ENCODE results near the gene SLC6A16.
"Not testable (repeated sequence)": the region's sequence is repeated elsewhere in the genome, so short reads cannot be mapped to it uniquely, and the experiment has no call there.

SLC6A16 gene

DNA sequence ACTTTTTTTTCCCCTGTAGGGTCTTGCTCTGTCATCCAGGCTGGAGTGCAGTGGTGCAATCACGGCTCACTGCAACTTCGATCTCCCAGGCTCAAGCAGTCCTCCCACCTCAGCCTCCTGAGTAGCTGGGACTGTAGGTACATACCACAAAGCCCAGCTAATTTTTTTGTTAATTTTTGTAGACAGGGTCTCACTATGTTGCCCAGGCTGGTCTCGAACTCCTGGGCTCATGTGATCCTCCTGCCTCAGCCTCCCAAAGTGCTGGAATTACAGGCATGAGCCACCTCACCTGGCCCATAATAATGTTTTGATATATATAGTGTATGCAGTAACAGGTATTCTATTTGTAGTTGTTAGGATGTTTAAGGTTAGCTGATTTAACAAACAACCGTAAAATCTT lies 6.2 kb upstream of the SLC6A16 start:
- not testable (repeated sequence) for DNase-seq (ENCODE audit: low read depth)

DNA sequence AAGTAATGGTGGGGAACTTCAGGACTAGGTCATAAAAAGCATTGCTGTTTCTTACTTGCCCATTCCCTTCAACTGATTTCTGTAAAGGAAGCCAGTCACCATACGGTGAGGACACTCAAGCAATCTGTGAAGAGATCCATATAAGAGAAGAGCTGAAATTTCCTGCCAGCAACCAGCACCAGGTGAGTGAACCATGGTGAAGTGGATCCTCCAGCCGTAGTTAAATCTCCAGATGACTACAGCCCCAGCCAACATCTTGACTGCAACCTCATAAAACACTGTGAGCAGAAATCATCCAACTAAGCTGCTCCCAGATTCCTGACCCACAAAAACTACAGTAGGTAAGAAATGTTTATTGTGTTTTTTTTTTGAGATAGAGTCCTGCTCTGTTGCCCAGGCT lies 3.8 kb upstream of the SLC6A16 start:
- no peak for DNase-seq (ENCODE audit: low read depth)

DNA sequence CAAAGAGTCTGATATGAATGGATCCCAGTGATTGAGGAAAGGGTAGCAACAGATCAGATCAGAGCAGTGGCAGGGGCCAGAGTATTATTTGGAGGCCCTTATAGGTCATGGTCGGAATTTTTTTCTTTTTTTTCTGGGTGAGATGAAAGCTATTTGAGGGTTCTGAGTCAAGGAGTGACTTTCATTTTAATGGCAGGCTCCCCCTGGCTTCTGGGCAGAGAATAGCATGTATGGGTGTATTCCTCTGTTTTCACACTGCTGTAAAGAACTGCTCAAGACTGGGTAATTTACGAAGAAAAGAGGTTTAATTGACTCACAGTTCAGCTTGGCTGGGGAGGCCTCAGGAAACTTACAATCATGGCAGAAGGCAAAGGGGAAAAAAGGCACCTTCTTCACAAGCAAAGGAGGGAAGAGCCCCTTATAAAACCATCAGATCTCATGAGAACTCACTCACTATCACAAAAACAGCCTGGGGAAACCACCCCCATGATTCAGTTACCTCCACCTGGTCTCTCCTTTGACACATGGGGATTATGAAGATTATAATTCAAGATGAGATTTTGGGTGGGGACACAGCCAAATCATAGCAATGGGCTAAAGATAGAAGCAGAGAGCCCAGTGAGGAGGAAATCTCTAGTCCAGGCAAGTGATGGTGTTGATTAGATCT lies 3.0 kb upstream of the SLC6A16 start:
- DNase-seq (ENCODE audit: low read depth), result peak; percentile 33

DNA sequence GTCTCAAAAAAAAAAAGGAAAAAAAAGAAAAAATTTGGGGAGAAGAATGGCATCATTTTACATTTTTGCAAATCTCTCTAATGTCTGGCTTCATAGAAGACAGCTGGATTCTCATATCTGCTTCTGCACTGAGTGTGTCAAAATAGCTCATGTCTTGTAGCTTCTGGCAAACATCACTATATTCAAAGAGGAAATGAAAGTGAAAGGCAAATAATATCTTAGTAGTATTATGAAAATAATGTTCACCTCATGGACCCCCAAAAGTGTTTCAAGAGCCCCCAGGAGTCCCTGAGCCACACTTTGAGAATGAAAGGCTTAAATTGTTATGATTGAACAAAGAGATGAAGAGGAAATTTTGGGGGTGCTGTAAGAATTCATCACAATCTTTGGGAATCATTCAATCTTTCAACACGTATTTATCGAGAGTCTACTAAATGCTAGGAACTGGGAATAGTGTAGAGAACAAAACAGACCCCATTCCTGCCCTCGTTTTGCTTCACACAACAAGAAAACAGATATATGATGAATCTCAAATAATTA lies 1.2 kb upstream of the SLC6A16 start:
- DNase-seq (ENCODE audit: low read depth), result no peak

DNA sequence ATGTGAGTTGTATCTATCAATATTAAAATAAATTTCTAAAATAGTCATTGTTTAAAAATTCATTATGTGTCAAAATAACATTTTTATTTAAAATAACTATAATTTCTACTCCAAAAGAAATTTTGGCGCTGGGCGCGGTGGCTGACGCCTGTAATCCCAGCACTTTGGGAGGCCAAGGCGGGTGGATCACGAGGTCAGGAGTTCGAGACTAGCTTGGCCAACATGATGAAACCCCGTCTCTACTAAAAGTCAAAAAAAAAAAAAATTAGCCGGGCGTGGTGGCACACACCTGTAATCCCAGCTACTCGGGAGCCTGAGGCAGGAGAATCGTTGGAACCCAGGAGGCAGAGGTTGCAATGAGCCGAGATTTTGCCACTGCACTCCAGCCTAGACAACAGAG lies 765 bp upstream of the SLC6A16 start:
- DNase-seq (ENCODE audit: low read depth), result not testable (repeated sequence)

DNA sequence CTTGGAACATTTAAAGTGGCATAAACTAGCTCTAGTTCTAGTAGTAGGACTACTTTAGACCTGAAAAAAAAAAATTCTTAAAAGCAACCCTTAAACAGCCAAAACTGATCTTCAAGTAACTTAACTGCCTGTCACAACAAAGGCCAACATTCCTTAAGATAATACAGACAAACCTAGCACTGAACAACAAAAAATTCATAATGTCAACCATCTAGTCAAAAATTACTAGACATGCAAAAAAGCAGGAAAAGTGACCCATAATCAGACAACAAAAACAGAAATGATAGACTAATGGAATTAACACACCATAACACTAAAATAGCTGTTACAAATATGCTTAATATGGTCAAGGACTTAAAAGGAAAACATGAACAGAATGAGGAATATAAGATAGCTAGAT lies 6.7 kb downstream of the SLC6A16 start:
- DNase-seq (ENCODE audit: low read depth), result no peak

DNA sequence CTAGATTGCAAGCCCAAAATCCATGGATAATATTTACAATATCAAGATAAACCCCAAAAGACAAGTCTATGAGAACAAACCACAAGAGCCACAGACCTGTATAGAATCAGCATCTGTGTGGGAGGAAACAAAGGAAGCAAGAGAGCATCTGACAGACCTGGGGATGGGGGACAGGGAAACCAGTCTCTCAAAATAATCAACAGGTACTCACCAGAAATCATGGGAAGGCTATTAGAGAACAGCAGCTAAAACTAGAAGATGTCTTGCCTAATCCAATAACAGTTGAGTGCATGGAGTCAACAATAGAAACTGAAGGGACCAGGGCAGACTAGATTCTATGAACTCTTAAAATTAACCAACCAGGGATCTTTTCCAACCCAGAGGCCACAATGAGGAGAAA lies 8.7 kb downstream of the SLC6A16 start:
- DNase-seq (ENCODE audit: low read depth), result no peak

DNA sequence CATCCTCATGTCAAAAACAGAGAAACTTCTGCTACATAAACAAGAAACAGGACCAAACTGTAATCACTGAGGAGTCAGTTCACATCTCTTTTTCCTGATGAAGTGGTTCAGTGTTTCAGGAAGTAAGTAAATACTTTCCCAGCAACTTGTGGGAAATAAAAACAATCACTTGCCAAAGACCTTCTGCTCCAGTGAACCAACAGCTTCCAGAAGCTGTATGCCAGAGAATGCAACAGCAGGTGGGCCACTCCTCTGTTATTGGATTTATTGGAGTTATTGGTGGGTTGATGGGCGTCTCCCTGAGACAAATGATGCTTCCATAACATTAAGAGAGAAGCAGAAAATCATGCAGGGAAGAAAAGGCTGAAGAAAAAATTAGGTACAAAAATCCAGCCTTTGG lies 9.9 kb downstream of the SLC6A16 start:
- DNase-seq (ENCODE audit: low read depth), result no peak

DNA sequence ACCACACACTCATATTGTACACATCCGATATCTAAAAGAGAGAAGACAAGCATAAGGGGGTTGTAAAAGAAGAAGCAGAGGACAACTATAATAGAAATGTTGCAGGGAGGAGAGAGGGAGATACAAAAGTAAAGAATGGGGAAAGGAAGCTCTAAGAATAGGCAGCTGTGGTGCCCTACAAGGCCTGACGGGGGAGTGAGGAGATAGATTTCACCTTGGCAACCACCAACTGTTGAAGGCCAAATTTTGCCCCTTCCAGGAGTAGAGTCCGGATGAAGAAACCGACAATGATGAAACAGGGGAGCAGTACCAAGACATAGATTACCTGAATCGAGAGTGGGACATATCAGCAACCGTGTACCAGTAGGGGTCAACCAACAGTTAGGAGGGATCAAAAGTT lies 15.9 kb downstream of the SLC6A16 start:
- DNase-seq (ENCODE audit: low read depth), result no peak

DNA sequence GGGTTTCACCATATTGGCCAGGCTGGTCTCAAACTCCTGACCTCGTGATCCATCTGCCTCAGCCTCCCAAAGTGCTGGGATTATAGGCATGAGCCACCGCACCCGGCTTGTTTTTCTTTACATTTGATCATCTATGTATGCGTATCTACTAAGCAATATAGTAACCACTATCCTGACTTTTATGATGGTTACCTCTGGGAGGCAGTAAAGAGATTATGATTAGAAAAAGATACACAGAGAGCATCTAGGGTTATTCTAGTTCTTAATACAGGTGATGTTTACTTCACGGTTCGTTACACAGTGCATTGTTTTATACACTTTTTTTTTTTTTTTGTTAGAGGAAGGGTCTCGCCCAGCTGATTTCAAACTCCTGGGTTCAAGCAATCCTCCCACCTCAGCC lies 18.3 kb downstream of the SLC6A16 start:
- DNase-seq (ENCODE audit: low read depth), result not testable (repeated sequence)

DNA sequence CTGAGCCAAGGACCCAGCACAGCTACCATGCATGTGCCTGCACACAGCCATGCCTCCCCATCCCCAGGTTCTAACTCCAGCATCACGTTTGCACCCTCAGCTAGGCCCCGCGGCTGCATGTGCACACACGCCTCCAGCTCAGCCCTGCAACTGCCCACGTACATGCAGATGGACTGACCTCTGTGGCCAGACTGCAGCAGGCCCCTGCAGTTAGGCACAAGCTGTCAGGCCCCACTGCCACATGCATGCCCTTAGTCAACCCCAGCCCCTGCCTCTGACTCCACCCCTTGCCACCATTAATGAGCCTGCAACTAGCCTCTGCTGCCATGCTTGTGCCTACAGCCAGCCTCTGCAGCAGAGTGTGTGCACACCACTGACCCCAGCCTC lies 23.1 kb downstream of the SLC6A16 start:
- DNase-seq (ENCODE audit: low read depth), result no peak

DNA sequence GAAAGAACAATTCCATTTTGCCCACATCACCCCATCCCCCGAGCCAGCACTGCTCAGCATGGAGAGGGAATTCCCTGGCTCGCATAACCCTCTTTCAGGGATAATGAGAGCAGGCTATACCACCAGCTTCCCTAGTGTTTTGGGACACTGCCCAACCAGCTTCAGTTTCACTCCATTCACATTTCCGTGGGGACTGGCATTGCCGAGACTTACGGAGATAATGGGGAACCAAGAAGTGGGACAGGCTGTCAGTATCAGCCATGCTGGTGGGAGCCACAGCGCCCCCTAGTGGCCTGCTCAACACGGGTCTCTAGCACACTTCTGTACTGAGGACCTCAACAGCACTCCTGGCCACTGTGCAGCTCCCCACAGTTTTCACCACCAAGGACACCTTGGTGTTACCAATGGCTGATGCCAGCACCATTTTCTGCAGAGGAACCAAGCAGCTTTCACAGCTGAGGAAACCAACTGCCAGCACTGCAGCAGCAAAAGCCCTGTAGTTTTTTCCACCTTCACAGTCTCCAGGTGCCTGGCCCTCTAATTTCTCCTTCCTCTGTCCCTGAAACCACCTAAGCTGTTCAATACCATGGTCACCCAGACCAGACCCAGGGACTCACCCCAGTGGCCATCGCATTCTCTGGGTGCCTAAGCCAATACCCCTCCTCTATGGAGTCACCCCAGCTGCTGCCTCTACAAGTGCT lies 23.7 kb downstream of the SLC6A16 start:
- peak; percentile 76 for DNase-seq (ENCODE audit: low read depth)

DNA sequence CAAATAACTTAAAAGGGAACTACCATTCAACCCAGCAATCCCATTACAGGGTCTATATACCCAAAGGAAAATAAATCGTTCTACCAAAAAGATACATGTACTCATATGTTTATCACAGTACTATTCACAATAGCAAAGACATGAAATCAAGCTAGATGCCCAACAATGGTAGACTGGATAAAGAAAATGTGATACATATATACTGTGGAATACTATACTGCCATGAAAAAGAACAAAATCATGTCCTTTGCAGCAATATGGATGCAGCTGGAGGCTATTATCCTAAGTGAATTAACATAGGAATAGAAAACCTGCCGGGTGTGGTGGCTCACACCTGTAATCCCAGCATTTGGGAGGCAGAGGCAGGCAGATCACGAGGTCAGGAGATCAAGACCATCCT lies 26.3 kb downstream of the SLC6A16 start:
- not testable (repeated sequence) for DNase-seq (ENCODE audit: low read depth)

DNA sequence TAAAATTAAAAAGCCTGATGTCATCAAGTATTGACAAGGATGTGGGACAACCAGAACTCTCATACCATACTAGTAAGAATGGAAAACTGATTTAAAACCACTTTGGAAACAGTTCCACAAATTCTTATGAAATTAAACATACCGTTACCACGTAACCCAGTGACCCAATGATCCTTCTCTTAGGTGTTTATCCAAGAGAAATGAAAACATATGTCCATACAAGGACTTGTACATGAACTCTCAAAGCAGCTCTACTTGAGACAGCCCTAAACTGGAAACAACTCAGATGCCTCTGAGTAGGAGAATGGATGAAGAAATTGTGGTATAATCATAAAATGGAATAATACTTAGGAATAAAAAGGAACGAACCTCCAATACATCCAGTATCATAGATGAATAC lies 27.6 kb downstream of the SLC6A16 start:
- DNase-seq (ENCODE audit: low read depth), result no peak

DNA sequence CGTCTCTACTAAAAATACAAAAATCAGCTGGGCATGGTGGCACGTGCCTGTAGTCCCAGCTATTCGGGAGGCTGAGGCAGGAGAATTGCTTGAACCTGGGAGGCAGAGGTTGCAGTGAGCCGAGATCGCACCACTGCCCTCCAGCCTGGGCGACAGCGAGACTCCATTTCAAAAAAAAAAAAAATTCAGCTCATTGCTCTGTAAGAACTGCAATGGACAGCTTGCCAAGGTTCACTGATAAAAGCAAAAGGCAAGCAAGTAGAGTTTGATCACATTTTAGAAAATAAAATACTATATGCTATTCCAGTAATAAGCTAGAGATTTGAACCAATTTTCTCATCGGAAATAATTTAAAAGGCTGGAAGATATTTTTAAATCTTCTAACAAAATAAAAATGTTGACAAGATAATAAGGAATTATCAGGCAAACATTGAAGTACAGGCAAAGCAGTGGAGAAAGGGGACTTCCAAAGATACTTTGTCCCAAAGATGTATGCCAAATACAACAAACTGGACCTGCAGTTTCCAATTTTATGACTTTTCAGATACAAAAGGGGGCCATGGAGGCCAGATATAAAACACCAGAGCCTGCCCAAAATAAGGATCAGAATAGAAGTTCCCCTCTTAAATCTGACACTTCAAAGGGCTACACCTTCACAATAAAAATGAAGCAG lies 29.6 kb downstream of the SLC6A16 start:
- no peak for DNase-seq (ENCODE audit: low read depth)

DNA sequence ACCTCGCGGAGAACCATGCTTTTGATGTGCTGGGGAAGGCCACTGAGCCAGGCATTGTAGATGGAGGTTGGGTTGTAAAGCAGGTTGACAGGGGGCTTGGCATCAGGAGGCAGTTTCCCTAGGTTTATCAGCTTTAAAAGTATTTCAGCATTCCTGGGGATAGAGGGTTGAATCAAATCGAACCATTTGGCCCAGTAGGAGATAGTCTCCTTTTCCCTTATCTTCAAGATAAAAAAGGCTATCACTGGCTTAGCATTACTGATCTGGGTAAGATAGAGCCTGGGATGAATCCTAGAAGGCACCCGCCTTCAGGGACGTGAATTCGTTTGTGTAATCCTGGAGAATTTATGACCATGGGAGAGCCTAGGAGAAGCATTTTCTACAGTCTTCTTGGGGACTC lies 30.6 kb downstream of the SLC6A16 start:
- no peak for DNase-seq (ENCODE audit: low read depth)

DNA sequence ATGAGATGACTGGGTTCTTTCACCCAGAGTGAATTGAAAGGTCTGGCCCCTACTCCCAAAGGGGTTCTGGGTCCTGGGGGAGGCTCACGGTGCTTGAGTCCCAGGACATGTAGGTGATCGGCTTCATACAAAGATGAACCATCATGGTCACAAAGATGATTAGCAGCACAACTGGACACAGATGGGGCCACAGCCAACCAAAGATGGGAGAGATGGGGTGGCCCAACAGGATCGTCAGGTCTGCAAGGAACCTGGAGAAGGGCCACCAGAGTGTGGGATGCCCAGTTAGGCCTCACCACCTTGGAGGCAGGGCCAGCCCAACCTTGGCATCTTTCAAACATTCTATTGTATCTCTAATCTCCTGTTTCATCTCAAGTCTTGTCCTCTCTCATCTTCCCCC lies 34.5 kb downstream of the SLC6A16 start:
- DNase-seq (ENCODE audit: low read depth), result no peak

DNA sequence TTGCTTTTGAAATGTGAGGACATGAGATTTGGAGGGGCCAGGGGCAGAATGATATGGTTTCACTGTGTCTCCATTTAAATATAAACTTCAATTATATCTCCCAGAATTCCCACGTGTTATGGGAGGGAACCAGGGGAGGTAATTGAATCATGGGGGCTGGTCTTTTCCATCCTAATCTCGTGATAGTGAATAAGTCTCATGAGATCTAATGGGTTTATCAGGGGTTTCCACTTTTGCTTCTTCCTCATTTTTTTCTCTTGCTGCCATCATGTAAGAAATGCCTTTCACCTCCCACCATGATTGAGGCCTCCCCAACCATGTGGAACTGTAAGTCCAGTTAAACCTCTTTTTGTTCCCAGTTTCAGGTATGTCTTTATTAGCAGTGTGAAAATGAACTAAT lies 35.7 kb downstream of the SLC6A16 start:
- not testable (repeated sequence) for DNase-seq (ENCODE audit: low read depth)

DNA sequence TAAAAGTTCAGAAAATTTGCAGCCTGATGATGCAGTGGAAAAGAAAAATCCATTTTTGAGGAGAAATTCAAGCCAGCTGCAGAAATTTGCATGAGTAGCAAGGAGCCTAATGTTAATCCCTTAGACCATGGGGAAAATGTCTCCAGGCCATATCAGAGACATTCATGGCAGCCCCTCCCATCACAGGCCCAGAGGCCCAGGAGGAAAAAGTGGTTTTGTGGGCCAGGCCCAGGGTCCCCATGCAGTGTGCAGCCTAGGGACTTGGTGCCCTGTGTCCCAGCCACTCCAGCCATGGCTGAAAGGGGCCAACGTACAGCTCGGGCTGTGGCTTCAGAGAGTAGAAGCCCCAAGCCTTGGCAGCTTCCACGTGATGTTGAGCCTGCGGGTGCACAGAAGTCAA lies 36.8 kb downstream of the SLC6A16 start:
- not testable (repeated sequence) for DNase-seq (ENCODE audit: low read depth)

DNA sequence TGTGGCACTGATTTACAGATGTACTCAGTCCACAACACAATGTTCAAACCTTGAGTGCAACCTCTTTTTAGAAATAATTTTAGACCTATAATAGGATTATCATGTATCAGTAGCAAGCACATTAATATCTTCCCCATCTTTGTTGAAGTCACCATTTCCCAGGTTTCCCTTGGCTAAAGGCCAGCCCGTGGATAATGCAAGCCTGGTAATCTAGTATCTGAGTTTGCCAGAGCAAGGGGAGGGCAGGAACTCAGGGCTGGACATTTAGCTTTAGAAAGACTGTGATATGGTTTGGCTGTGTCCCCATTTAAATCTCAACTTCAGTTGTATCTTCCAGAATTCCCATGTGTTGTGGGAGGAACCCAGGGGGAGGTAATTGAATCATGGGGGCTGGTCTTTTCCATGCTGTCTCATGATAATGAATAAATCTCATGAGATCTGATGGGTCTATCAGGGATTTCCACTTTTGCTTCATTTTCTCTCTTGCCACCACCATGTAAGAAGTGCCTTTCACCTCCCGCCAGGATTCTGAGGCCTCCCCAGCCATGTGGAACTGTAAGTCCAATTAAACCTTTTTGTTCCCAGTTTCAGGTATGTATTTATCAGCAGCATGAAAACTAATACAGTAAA lies 37.7 kb downstream of the SLC6A16 start:
- no peak for DNase-seq (ENCODE audit: low read depth)

DNA sequence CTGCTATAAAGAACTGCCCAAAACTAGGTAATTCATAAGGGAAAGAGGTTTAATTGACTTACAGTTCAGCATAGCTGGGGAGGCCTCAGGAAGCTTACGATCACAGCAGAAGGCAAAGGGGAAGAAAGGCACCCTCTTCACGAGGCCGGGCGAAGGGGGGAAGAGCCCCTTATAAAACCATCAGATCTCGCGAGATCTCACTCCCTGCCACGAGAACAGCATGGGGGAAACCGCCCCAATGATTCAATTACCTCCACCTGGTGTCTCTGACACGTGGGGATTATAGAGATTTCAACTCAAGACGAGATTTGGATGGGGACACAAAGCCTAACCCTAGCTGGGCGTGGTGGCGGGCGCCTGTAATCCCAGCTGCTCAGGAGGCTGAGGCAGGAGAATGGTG lies 42.8 kb downstream of the SLC6A16 start:
- no peak for DNase-seq (ENCODE audit: low read depth)

DNA sequence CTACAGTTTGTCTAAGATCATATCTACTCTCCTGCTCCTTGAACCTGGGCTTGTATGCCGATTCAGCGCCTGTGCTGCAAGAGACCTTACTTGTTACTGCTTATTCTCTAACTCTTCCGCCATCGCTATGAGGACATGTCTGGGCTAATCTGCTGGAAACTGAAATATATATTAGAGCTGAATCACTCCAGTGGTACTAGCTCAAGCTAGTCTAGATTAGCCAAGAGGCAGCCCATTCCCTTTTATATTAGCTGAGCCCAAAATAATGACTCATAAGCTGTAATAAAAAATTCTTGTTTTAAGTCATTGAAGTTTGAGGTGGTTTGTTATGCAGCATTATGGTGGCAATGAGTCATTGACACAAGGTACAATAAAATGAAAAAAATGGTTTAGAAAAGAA lies 52.8 kb downstream of the SLC6A16 start:
- no peak for DNase-seq (ENCODE audit: low read depth)

Data from activated T-cell treated with anti-CD3 and anti-CD28 coated beads for 48 hours (primary cell).